MM.1S (cell line): ENCODE data around the gene UNC93B1.

Experiments
- EZH2phosphoT487 ChIP-seq: fragments of 300-600 bp; sonication (generic); IDR thresholded peaks from 2 replicates; pipeline ENCODE4 v1.6.1; 2018; ENCODE audit warnings: antibody characterized with exemption, low read length
- TF ChIP-seq, protein P1 (sequence below): fragments of 300-600 bp; sonication (generic); IDR thresholded peaks from 2 replicates; pipeline ENCODE4 v1.5.1; 2016; ENCODE audit warnings: antibody characterized with exemption, low read length, mixed read lengths

DNA sequence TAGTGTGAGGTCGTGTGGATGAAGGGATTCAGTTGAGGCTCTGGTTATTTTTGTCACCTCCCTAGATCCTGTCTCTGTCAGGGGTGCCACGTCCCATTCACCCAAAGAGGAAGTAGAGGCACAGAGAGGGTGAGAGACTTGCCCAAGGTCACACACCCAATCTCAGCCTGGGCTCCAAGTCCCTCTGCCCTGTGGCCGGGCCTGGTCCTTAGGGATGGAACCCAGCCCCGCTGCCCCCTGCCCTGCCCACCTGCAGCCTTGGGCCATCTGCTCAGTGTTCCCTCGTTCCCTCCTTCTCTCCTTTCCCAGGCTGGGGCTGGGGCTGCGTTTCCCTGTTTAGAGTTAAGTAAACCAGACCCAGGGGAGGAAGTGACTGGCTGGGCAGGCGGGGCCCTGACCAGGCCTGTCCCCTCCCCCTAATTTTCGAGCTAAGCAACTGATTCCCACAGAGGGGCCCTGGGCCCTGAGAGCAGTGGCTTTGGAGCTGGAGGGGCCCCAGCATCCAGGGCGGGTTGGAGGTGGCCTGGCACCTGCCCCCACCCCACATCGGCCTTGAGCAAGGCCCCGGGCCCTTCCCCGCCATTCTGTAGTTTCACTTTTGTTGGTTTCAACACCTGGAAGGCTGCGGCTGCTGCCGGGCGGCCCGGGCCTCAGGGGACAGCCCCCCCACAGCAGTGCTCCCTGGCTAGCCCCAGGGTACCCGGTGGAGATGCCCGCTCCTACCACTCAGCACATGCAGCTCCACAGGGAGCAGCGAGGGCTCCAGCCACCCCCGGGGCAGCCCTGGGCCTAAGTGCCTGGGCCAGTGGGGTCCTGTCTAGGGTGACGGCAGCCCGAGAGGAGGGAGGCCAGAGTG is 36.4 kb upstream of the UNC93B1 start:
- TF ChIP-seq, protein P1, sequence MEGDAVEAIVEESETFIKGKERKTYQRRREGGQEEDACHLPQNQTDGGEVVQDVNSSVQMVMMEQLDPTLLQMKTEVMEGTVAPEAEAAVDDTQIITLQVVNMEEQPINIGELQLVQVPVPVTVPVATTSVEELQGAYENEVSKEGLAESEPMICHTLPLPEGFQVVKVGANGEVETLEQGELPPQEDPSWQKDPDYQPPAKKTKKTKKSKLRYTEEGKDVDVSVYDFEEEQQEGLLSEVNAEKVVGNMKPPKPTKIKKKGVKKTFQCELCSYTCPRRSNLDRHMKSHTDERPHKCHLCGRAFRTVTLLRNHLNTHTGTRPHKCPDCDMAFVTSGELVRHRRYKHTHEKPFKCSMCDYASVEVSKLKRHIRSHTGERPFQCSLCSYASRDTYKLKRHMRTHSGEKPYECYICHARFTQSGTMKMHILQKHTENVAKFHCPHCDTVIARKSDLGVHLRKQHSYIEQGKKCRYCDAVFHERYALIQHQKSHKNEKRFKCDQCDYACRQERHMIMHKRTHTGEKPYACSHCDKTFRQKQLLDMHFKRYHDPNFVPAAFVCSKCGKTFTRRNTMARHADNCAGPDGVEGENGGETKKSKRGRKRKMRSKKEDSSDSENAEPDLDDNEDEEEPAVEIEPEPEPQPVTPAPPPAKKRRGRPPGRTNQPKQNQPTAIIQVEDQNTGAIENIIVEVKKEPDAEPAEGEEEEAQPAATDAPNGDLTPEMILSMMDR = no peak
- no peak for TF ChIP-seq EZH2phosphoT487
